K562 (cell line): ENCODE measurements around the gene IFNGR2. TPM values are rescaled to one million over a fixed set of nuclear protein-coding genes. Genes with fewer than 3 reads are reported as not detected.
A peak's percentile ranks its signal among the peaks of the same experiment; 100 is the strongest.

Source experiments
- CTCFL ChIP-seq: IDR thresholded peaks from 2 replicates; pipeline ENCODE4 v1.6.1; 2011; ENCODE audit warnings: borderline replicate concordance, low read depth, mild to moderate bottlenecking, moderate library complexity, low read length; ENCODE audit not compliant: insufficient read depth, poor library complexity, severe bottlenecking
- FOXP4 ChIP-seq: sonication (generic); formaldehyde crosslinking; IDR thresholded peaks from 2 replicates; pipeline ENCODE4 v1.8.0; 2022; ENCODE audit warnings: mild to moderate bottlenecking, missing genetic modification reagents, borderline replicate concordance
- KLF13 ChIP-seq: fragments of 450-650 bp; IDR thresholded peaks from 2 replicates; pipeline ENCODE4 v1.6.1; 2016; ENCODE audit warnings: missing genetic modification characterization, low read depth, mild to moderate bottlenecking, missing compliant biosample characterization, moderate library complexity, borderline replicate concordance
- MNT ChIP-seq, 2 experiments: fragments of 450-650 bp; conservative IDR thresholded peaks; 2 replicates each; pipeline ENCODE4 v1.6.1; 2017; ENCODE audit warnings: mild to moderate bottlenecking in 2 of 2, moderate library complexity in 2 of 2
- REST ChIP-seq, 2 experiments: fragments of 450-650 bp; formaldehyde crosslinking in 1 of 2; IDR thresholded peaks; 2 replicates each; pipeline versions ENCODE4 v1.4.0 to v1.6.1; 2014 to 2020; ENCODE audit warnings: mild to moderate bottlenecking in 2 of 2, borderline replicate concordance in 1 of 2, low read depth in 1 of 2
- ZNF224 ChIP-seq: sonication (generic); formaldehyde crosslinking; IDR thresholded peaks from 2 replicates; pipeline ENCODE4 v1.8.0; 2022; ENCODE audit warnings: mild to moderate bottlenecking, missing genetic modification reagents
- polyA plus RNA-seq, 8 experiments: library from polyadenylated mRNA; depleted of rRNA in 4 of 8; stranded (reverse) in 5 of 8; unstranded in 3 of 8; fragments of >200 nt; fragmentation: Nextera tagmentation in 2 of 8; fragmentation: Illumina TruSeq in 1 of 8; extraction: Ambion mirVana in 2 of 8; extraction: Trizol in 1 of 8; gene quantifications; 2 replicates each; pipeline versions ENCODE4 v1.2.1 to v1.2.3, GENCODE V29; 2011 to 2014; ENCODE audit warnings: inconsistent platforms in 1 of 8, missing spikeins in 1 of 8
- total RNA-seq, 7 experiments: library from RNA; depleted of rRNA in 6 of 7; stranded (reverse); fragments of >200 nt in 6 of 7; fragmentation: Illumina TruSeq in 2 of 7; extraction: Trizol in 2 of 7; gene quantifications; 2 replicates each; pipeline versions ENCODE4 v1.2.1 to v1.2.3, GENCODE V29; 2011 to 2021; ENCODE audit warnings: low replicate concordance in 1 of 7

IFNGR2 gene
- total and polyA plus RNA-seq, 9 of the 15 experiments (the other 6 are each of a cell fraction or from before 2014, with no cell fraction given): 6.7 to 58.0 (median 28.5) TPM

DNA sequence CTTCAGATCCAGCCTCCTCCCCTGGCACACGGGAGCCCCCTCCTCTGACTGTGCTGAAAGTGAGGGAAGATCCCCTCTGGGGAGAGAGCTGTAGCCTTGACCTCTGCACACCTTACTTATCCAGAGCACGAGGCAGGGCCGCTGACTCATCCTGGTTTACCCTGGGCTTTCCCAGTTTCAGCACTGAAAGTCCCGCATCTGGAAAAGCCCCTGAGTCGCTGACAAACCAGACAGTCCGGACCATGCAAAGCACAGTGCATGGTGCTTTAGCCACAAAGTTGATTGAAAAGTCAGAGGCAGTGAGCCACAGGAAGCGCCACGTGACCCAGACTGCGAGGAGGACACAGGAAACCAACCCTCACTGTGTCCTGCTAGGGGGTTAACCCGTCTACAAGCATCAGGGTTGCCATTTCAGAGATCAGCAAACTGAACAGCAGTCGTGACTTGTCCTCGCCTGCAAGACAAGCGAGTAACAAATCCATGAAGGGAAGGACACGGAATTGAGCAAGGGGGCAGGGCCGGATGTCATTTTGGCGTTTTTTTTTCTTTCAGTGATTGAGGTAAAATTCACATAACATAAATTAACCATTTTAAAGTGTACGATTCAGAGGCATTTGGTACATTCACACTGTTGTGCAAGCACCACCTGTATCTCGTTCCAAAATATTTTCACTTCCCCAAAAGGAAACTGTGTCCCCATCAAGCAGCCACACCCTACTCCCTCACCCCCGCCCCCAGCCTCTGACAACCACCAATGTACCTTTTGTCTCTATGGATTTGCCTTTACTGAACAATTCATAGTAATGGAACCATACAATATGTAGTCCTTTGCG, 19.9 kb upstream of the IFNGR2 start (continued):
- peak; percentile 48 for TF ChIP-seq REST (IDR thresholded peaks at IDR 0.05; ENCODE audit: borderline replicate concordance)
- TF ChIP-seq REST (CRISPR knock-in tag; IDR thresholded peaks at IDR 0.05; ENCODE audit: low read depth): peak; percentile 25; the same call in 1 of the 2 replicates
- no peak for TF ChIP-seq ZNF224 (CRISPR knock-in tag)
- TF ChIP-seq MNT (conservative IDR thresholded peaks at IDR 0.05): peak; percentile 59 to 73; a peak in 3 of 4 replicates
- TF ChIP-seq KLF13 (tag): 0 out of 2 replicates have a peak, but pooled peaks have one; percentile 8
- no peak for TF ChIP-seq CTCFL
- peak; percentile 45; the same call in 1 of the 2 replicates for TF ChIP-seq FOXP4 (CRISPR knock-in tag)
